ENCODE data around the gene HYDIN.
"Not testable (repeated sequence)": the region's sequence is repeated elsewhere in the genome, so short reads cannot be mapped to it uniquely, and the experiment has no call there.

Gene HYDIN

GRCh38 chr16:71172481-71173207 lies 57.9 kb downstream of the HYDIN start:
- no peak overlapping the region for H3K27ac ChIP-seq
- TF ChIP-seq CTCF (conservative IDR thresholded peaks at IDR 0.05), result no peak

DNA sequence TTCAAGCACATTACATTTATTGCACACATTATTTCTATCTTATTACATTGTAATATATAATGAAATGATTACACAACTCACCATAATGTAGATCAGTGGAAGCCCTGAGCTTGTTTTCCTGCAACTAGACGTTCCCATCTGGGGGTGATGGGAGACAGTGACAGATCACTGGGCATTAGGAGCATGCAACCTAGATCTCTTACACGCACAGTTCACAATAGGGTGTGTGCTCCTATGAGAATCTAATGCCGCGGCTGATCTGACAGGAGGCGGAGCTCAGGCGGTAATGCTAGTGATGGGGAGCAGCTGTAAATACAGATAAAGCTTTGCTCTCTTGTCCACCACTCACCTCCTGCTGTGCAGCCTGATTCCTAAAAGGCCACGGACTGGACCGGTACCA lies 69.5 kb downstream of the HYDIN start:
- H3K27ac ChIP-seq, result not testable (repeated sequence)

GRCh38 chr16:71157278-71157677 lies 73.2 kb downstream of the HYDIN start:
- H3K27ac ChIP-seq, result not testable (repeated sequence)

DNA sequence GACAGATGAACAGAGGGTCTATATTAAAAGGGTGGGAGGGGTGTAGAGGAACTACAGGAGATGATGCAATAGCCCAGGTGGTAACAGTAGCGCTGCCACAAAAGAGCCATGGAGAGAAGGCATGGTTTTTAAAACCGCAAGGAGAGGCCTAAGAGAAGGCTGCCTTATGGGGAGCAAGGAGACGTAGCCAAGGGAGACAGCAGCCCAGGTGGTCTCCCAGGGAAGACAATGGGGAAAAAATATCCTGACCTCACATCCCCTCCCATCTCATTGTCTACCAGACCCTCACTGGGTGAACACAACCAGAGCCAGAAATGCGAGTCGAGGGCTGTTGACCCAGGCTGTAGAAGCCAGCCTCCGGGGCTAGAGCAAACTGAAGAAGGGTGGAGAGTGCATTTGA lies 77.2 kb downstream of the HYDIN start:
- H3K27ac ChIP-seq, result not testable (repeated sequence)

- not testable (repeated sequence) for H3K27ac ChIP-seq
These were observed 78.9 kb downstream of the HYDIN start for GRCh38 chr16:71151654-71152053.

GRCh38 chr16:71143246-71143645 lies 87.3 kb downstream of the HYDIN start:
- not testable (repeated sequence) for H3K27ac ChIP-seq

DNA sequence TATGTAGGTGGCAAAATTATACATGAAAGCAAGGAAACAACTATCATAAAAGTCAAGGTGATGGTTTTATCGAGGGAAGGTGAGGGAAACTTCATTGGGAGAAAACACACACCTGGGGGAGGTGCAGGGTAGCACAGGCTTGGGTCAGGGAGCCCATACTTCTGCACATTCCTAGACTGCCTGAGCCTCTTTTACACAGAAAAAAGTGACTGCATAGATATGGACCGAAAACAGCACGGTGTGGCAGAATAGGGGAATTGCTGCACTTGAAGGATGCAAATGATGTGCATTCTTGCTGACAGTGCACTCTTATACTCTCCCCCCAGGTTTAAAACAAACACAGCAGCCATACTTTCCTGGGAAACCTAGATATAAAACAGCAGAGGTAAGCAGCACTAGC lies 120.0 kb downstream of the HYDIN start:
- H3K27ac ChIP-seq, result not testable (repeated sequence)

DNA sequence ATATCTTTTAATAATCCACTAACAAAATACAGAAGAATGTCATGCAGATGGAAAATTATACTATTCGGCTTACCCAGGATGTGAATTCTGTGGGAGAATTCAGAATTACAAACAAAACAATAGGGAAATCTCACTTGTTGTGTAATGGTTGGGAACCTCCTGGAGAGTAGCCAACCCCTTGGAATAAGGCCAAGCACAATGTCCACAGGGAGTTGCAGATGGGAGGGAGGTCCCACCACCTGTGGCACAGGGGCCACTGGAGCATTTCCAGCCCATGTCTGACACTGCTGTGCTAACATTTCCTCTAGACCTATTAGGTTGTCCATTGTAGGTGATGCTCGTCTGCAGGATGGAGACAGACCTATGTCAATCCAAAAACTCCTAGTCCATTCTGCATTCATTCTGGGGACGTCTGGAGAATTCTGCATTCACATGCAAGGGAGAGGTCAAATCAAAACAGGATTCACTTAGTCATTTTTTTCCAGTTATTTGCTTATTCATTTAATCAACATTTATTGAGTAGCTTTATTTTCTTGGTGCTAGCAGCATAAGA lies 120.8 kb downstream of the HYDIN start:
- not testable (repeated sequence) for H3K27ac ChIP-seq

DNA sequence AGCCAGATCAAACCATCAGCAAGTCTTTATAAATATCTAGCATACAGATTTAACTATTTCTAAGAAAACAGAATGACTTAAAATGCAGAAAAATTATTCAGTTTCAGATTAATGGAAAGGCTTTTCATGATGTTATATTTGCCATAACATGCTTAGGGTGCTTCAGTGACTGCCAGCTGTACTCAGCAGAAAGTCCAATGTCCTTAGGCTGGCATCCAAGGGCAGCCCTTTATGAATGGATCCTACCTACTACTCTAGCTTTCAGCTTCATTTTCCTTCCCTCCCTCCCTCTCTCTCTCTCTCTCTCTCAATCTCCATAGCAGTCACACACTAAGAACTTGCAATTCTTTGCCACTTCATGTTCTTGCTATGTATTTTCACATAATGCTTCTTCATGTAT lies 124.6 kb downstream of the HYDIN start:
- not testable (repeated sequence) for H3K27ac ChIP-seq

DNA sequence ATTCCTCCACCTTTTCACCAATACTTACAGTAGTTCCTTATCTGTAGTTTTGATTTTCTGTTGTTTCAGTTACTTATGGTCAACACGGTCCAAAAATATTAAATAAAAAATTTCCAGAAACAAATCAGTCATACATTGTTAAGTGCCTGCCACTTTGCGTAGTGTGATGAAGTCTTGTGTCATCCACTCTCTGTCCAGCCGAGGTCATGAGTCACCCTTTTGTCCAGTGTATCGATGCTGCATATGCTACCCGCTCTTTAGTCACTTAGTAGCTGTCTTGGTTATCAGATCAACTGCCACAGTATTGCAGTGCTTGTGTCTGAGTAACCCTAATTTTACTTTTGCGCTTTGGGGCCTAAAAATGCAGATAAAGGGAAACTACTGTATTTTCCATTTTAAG lies 146.9 kb downstream of the HYDIN start:
- H3K27ac ChIP-seq, result not testable (repeated sequence)

- not testable (repeated sequence) for H3K27ac ChIP-seq
These were observed 149.7 kb downstream of the HYDIN start for GRCh38 chr16:71080777-71081176.

DNA sequence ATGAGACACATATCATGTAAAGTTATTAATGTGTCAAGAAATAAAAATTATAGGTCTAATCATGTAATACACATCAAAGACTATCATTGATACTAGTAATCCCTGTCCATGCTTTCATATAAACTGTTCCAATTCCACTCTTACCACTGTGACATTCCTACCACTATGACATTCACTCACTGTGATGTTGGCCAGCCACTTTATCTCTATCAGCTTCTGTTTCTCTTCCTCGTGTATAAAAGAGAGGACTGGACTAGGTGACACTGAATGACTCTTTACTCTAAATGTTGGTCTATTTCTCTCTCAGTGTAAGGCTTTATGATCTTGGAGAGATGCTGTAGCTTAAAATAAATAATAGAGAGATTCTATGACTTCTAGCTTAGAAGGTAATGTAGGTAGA lies 150.3 kb downstream of the HYDIN start:
- H3K27ac ChIP-seq, result not testable (repeated sequence)

DNA sequence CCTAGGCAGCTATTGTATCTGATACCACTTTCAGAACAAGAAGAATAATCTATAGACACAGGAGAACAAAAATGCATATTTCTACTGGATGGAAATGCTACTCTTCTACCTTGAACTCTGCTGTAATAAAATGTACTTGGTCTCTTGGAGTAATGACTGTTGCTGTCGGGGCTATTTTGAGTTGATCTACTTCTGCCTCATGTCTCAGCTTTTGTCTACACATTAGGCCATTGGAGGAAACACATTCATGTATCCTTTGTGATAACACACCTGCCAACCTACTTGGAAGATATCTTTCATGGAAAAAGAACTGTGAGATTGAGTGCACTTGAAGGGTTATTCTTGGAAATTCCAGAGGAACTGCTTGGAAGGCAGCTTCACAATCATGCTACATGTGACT lies 159.9 kb downstream of the HYDIN start:
- H3K27ac ChIP-seq, result not testable (repeated sequence)

GRCh38 chr16:71069842-71070241 lies 160.7 kb downstream of the HYDIN start:
- H3K27ac ChIP-seq, result not testable (repeated sequence)

- not testable (repeated sequence) for H3K27ac ChIP-seq
These were observed 176.5 kb downstream of the HYDIN start for GRCh38 chr16:71053897-71054609.

DNA sequence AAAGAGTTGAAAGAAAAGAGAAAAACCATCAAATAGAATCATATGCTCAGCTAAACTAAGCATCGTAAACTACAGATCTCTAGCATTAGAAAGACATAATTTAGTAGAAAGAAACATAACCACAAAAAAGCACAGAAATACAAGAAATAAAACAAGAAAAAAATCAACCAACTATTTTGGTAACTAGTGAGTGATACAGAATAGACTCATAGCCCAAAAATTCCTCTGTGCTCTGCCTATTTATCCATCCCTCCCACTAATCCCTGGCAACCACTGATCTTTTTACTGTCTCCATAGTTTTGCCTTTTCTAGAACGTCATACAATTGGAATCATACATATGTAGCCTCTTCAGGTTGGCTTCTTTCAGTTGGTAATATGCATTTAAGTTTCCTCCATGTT lies 180.2 kb downstream of the HYDIN start:
- not testable (repeated sequence) for H3K27ac ChIP-seq

DNA sequence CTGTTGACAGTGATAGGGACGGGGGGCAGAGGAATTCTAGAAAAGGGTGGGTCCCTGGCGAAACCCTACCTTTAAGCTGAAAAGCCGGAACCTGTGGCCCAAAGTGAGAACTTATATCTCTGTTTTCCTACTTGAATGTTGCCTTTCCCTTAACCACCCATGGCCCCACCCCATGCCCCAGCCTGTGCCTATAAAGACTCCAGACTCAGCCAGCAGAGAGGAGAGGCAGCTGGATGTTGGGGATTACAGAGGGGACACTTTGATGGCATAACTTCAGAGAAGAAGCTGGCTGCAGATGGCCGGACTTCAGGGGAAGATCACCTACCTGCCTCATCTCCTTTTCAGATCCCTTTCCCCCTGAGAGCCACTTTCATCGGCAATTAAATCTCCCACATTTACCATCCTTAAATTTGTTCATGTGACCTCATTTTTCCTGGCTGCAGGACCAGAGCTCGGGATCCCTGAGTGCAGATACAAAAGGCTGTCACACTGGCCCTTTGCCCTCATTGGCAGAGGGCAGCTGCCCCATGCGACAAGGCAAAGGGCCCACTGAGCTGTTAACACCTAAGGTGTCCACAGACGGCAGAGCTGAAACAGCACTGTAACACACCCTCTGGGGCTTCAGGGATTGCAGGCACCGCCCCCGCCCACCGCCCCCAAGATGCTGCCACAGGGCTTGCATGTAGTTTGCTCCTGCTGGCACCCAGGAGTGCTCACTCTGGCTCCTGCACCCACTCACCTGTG lies 191.0 kb downstream of the HYDIN start:
- not testable (repeated sequence) for H3K27ac ChIP-seq

DNA sequence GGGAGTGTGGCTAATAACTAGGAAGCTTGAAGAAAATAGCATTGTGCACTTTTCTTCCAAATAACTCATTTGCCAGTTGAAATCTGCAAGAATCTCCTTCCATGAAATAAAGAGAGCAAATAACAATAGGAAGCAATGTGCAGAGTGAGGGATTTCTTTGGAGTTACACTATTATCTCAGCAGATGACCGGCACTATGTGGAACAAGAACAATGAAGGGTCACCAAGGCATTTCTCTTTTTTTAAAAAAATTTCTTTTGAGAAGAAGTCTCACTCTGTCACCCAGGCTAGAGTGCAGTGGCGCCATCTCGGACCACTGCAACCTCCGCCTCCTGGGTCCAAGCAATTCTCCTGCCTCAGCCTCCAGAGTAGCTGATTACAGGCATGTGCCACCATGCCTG lies 192.1 kb downstream of the HYDIN start:
- H3K27ac ChIP-seq, result 0 out of 2 replicates have a peak overlapping the region, but pooled peaks have one; percentile 31

- not testable (repeated sequence) for H3K27ac ChIP-seq
These were observed 192.5 kb downstream of the HYDIN start for GRCh38 chr16:71037987-71038386.

- H3K27ac ChIP-seq, result not testable (repeated sequence)
These were observed 202.3 kb downstream of the HYDIN start for GRCh38 chr16:71028032-71028727.
